Transverse colon (tissue), 4 donors: ENCODE data around the gene ALOX5AP. TPM values are rescaled to one million over a fixed set of nuclear protein-coding genes. Genes with fewer than 3 reads are reported as not detected.

Experiments used
- DNase-seq: peaks from one replicate; pipeline ENCODE4 v3.0.0-alpha.2; 2019
- H3K27ac ChIP-seq, 4 donors: fragments of 200-600 bp; sonication (generic); 2 replicates each; pipeline ENCODE4 v1.5.1; 2016 to 2018; ENCODE audit warnings: inconsistent platforms in 4 of 4
- H3K27me3 ChIP-seq: fragments of 200-600 bp; sonication (generic); 2 replicates; pipeline ENCODE4 v1.5.1; 2017; ENCODE audit warnings: inconsistent platforms
- H3K36me3 ChIP-seq, 4 donors: fragments of 200-600 bp; sonication (generic); 2 replicates each; pipeline ENCODE4 v1.5.1; 2017 to 2019; ENCODE audit warnings: inconsistent platforms in 4 of 4
- H3K4me1 ChIP-seq, 4 donors: fragments of 200-600 bp; sonication (generic); 2 replicates each; pipeline ENCODE4 v1.5.1; 2017 to 2020; ENCODE audit warnings: inconsistent platforms in 4 of 4
- H3K4me3 ChIP-seq, 4 donors: fragments of 200-600 bp; sonication (generic); 1 replicate in 1 of 4; 2 replicates in 3 of 4; pipeline versions ENCODE4 v1.5.1 to v1.6.1; 2017 to 2019; ENCODE audit warnings: inconsistent platforms in 4 of 4
- H3K9me3 ChIP-seq, 2 donors: fragments of 200-600 bp; sonication (generic); 2 replicates each; pipeline ENCODE4 v1.5.1; 2017 to 2019; ENCODE audit warnings: inconsistent platforms in 2 of 2
- EP300 ChIP-seq: sonication (generic); formaldehyde crosslinking; IDR thresholded peaks from one replicate; pipeline ENCODE4 v1.6.1; 2017; ENCODE audit warnings: antibody characterized with exemption, low read depth
- POLR2A ChIP-seq: fragments of 450-650 bp; IDR thresholded peaks from one replicate; pipeline ENCODE4 v1.6.1; 2016; ENCODE audit warnings: antibody characterized with exemption, mild to moderate bottlenecking, moderate library complexity
- POLR2AphosphoS5 ChIP-seq, 3 donors: sonication (generic); formaldehyde crosslinking; IDR thresholded peaks; one replicate each; pipeline ENCODE4 v1.6.1; 2016; ENCODE audit warnings: antibody characterized with exemption in 3 of 3
- WGBS, 2 donors: methylation state at CpG; one replicate each; pipeline ENCODE4 v1.1.5; 2018; ENCODE audit warnings: low coverage in 1 of 2; 5-methylcytosine and 5-hydroxymethylcytosine counted together
- in situ Hi-C, 4 donors: fragments of 200-750 bp; cut with MboI; loops; one replicate each; pipeline versions ENCODE4 v1.15.0 to v1.15.1; 2017; ENCODE audit warnings: low sequenced_read_pairs in 3 of 4, low pct_ligation_motif_present in 1 of 4, low pct_unique_long_range_greater_than_20kb in 1 of 4
- intact Hi-C: fragments of 100-400 bp; cut with DNase I; formaldehyde crosslinking; loops from one replicate; pipeline ENCODE4 v1.15.1; 2023; ENCODE audit warnings: low total_unique reads
- total RNA-seq, 4 donors: library from RNA; depleted of rRNA; stranded (reverse); fragments of >200 nt; gene quantifications; one replicate each; pipeline ENCODE4 v1.1.0, GENCODE V29; 2016
- TF ChIP-seq, protein P1 (sequence below), 5 experiments: fragments of 200-600 bp in 3 of 5; fragments of 450-650 bp in 2 of 5; sonication (generic) in 3 of 5; IDR thresholded peaks; 1 replicate in 2 of 5; 2 replicates in 3 of 5; pipeline ENCODE4 v1.5.1; 2016 to 2017; ENCODE audit warnings: antibody characterized with exemption in 5 of 5, inconsistent platforms in 3 of 5, mild to moderate bottlenecking in 2 of 5, moderate library complexity in 1 of 5

Gene ALOX5AP
- total RNA-seq, 4 donors from 2014 or later, result 1.2 to 18.7 (median 14.1) TPM

DNA sequence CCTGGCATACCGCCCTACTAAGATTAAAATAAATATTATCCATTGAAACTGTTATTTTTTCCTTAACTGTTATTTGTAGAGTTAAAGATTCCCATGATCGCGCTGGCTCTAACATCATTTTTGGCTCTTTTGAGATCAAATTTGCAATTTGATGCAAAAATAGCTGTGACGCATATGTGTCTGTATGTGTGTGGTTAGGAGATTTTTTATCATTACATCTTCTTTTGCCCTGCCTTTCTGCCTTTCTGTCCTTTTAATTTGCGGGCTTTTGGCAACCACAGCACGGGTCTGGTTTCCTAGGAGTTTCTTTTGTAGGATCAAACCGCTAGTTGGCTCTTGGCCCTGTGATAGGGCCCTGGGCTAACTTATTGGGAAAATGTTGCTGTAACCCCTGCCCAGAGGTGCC lies 37.3 kb upstream of the ALOX5AP start:
- H3K9me3 ChIP-seq, result no peaks in the 10 kb centered on the region
- DNase-seq, result no peak
- H3K4me1 ChIP-seq, result peaks cover 0 to 28% (median 8%) of the 10 kb centered on the region in 4 donors
- H3K4me3 ChIP-seq, result peak overlapping the region in 1 of 4 donors; percentile 3
- H3K36me3 ChIP-seq, result no peaks in the 10 kb centered on the region
- no peaks in the 10 kb centered on the region for H3K27me3 ChIP-seq
- peak overlapping the region in 2 of 4 donors; percentile 51 to 64 for H3K27ac ChIP-seq
- in situ Hi-C loops, result no loop called here
- intact Hi-C loops, result no loop called here
- TF ChIP-seq POLR2AphosphoS5 (IDR thresholded peaks at IDR 0.05), result no peak
- TF ChIP-seq EP300, result no peak
- TF ChIP-seq, protein P1, sequence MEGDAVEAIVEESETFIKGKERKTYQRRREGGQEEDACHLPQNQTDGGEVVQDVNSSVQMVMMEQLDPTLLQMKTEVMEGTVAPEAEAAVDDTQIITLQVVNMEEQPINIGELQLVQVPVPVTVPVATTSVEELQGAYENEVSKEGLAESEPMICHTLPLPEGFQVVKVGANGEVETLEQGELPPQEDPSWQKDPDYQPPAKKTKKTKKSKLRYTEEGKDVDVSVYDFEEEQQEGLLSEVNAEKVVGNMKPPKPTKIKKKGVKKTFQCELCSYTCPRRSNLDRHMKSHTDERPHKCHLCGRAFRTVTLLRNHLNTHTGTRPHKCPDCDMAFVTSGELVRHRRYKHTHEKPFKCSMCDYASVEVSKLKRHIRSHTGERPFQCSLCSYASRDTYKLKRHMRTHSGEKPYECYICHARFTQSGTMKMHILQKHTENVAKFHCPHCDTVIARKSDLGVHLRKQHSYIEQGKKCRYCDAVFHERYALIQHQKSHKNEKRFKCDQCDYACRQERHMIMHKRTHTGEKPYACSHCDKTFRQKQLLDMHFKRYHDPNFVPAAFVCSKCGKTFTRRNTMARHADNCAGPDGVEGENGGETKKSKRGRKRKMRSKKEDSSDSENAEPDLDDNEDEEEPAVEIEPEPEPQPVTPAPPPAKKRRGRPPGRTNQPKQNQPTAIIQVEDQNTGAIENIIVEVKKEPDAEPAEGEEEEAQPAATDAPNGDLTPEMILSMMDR (IDR thresholded peaks at IDR 0.05), result no peak
- TF ChIP-seq POLR2A, result no peak
- 66 to 77% methylated on average over 6 to 7 of the region's 7 CpGs for WGBS, 2 donors

- Histone ChIP-seq H3K9me3 (no peaks in the 10 kb centered on the region), H3K36me3 (no peaks in the 10 kb centered on the region), H3K4me1 (peaks cover 0 to 28% (median 8%) of the 10 kb centered on the region in 4 donors), H3K27me3 (no peaks in the 10 kb centered on the region), H3K4me3 (no peak overlapping the region), H3K27ac (peak overlapping the region in 1 of 4 donors; percentile 51)
- no peak for TF ChIP-seq POLR2AphosphoS5 (IDR thresholded peaks at IDR 0.05)
- TF ChIP-seq, protein P1 (IDR thresholded peaks at IDR 0.05), result no peak
- no peak for TF ChIP-seq POLR2A
- no peak for TF ChIP-seq EP300
- no peak for DNase-seq
- in situ Hi-C loops (no loop called here), intact Hi-C loops (no loop called here)
- WGBS, 2 donors, result 80 to 93% methylated on average over 6 to 15 of the region's 15 CpGs
These were observed 36.8 kb upstream of the ALOX5AP start for GRCh38 chr13:30698488-30699005.

DNA sequence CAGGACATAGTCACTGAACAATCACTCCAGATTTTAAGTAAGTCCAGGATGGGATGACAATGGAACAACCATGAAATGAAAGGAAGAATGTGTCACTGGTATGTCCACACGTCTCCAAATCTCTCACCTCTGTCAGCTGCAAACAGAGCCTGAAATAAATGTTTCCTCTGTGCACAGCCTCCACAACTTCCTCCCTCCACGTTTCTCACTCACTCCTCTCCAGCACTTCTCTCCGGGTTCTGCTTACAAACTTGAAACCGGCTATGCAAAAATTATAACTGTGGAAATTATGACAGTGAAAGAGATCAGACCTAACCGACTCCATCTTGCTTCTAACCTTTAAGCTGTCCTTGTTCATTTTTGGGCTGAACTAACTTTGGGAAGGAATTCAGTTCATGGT lies 35.0 kb upstream of the ALOX5AP start:
- Histone ChIP-seq H3K36me3 (no peaks in the 10 kb centered on the region), H3K4me3 (no peak overlapping the region), H3K4me1 (peaks cover 0 to 28% (median 8%) of the 10 kb centered on the region in 4 donors), H3K27me3 (no peaks in the 10 kb centered on the region), H3K9me3 (no peaks in the 10 kb centered on the region), H3K27ac (no peak overlapping the region)
- intact Hi-C loops, result no loop called here
- DNase-seq, result no peak
- TF ChIP-seq, protein P1 (IDR thresholded peaks at IDR 0.05), result no peak
- TF ChIP-seq POLR2AphosphoS5 (IDR thresholded peaks at IDR 0.05) (no peak), POLR2A (no peak), EP300 (no peak)
- 57 to 68% methylated on average over 5 of the region's 5 CpGs for WGBS, 2 donors
- in situ Hi-C loops, result no loop called here

GRCh38 chr13:30702006-30702405 lies 33.3 kb upstream of the ALOX5AP start:
- no peaks in the 10 kb centered on the region for H3K36me3 ChIP-seq
- H3K27me3 ChIP-seq, result no peaks in the 10 kb centered on the region
- H3K27ac ChIP-seq, result no peak overlapping the region
- peaks cover 0 to 15% (median 4%) of the 10 kb centered on the region in 4 donors for H3K4me1 ChIP-seq
- WGBS, 2 donors, result 76 to 91% methylated on average over 3 to 4 of the region's 4 CpGs
- no peak overlapping the region for H3K4me3 ChIP-seq
- in situ Hi-C loops (no loop called here), intact Hi-C loops (no loop called here)
- TF ChIP-seq EP300 (no peak), POLR2AphosphoS5 (IDR thresholded peaks at IDR 0.05) (no peak), POLR2A (no peak)
- TF ChIP-seq, protein P1 (IDR thresholded peaks at IDR 0.05), result no peak
- DNase-seq, result no peak
- H3K9me3 ChIP-seq, result no peaks in the 10 kb centered on the region
